B cell (primary cell): ENCODE results near the gene RPL27. TPM values are rescaled to one million over a fixed set of nuclear protein-coding genes. Genes with fewer than 3 reads are reported as not detected.

Experiments used
- ATAC-seq: fragments of 200-7000 bp; cut with Tn5 transposase; one replicate; pipeline ENCODE4 v1.10.0; 2021; ENCODE audit warnings: low read depth, mild to moderate bottlenecking, moderate number of reproducible peaks, moderate library complexity
- CTCF ChIA-PET: fragments of 350-600 bp; sonication (Branson Sonifier 250); formaldehyde crosslinking; loops from one replicate; lab custom pipeline; 2021; ENCODE audit warnings: antibody characterized with exemption, inconsistent platforms; lab: Charles Lee
- POLR2A ChIA-PET: fragments of 350-600 bp; sonication (Branson Sonifier 250); formaldehyde crosslinking; loops from one replicate; lab custom pipeline; 2021; ENCODE audit warnings: antibody characterized with exemption; lab: Charles Lee
- DNase-seq: peaks from one replicate; pipeline ENCODE4 v3.0.0; 2013
- H2AFZ ChIP-seq: 2 replicates; pipeline ENCODE4 v1.6.1; 2012; ENCODE audit warnings: mild to moderate bottlenecking, low read depth, low read length; ENCODE audit not compliant: insufficient read depth, poor library complexity, severe bottlenecking
- H3K27ac ChIP-seq, 2 donors: 1 replicate in 1 of 2; 2 replicates in 1 of 2; pipeline ENCODE4 v1.5.1; 2012 to 2013; ENCODE audit warnings: low read length in 2 of 2, mild to moderate bottlenecking in 2 of 2, moderate library complexity in 1 of 2
- H3K27me3 ChIP-seq, 4 experiments: fragments of 200-600 bp in 1 of 4; sonication (generic) in 1 of 4; replicated peaks in 1 of 4; 1 replicate in 2 of 4; 2 replicates in 2 of 4; pipeline versions ENCODE4 v1.6.1 to v1.7.0; 2013 to 2016; ENCODE audit warnings: low read length in 3 of 4, mild to moderate bottlenecking in 2 of 4, mixed read lengths in 1 of 4, moderate library complexity in 1 of 4; ENCODE audit not compliant: insufficient read depth in 4 of 4, control insufficient read depth in 3 of 4; ENCODE audit errors: control extremely low read depth in 1 of 4
- H3K36me3 ChIP-seq, 2 experiments: replicated peaks in 1 of 2; 1 replicate in 1 of 2; 2 replicates in 1 of 2; pipeline versions ENCODE4 v1.6.1 to v1.7.1; 2013; ENCODE audit warnings: low read length in 1 of 2; ENCODE audit not compliant: insufficient read depth in 2 of 2, control insufficient read depth in 1 of 2; ENCODE audit errors: control extremely low read depth in 1 of 2, extremely low read depth in 1 of 2
- H3K4me1 ChIP-seq, 2 donors: fragments of 200-600 bp in 1 of 2; sonication (generic) in 1 of 2; 1 replicate in 1 of 2; 2 replicates in 1 of 2; pipeline versions ENCODE4 v1.5.1 to v1.6.1; 2013 to 2017; ENCODE audit warnings: low read length in 2 of 2; ENCODE audit not compliant: control insufficient read depth in 2 of 2, insufficient read depth in 2 of 2
- H3K4me2 ChIP-seq: replicated peaks from 2 replicates; pipeline ENCODE3; 2012; ENCODE audit warnings: mild to moderate bottlenecking, low read depth, low read length; ENCODE audit not compliant: poor library complexity, severe bottlenecking
- H3K4me3 ChIP-seq, 5 experiments: fragments of 200-600 bp in 1 of 5; sonication (generic) in 1 of 5; 1 replicate in 3 of 5; 2 replicates in 2 of 5; pipeline versions ENCODE4 v1.5.1 to v1.7.0; 2011 to 2016; ENCODE audit warnings: low read length in 4 of 5, mild to moderate bottlenecking in 4 of 5, low read depth in 2 of 5, control low read depth in 1 of 5, moderate library complexity in 1 of 5; ENCODE audit not compliant: insufficient read depth in 1 of 5; ENCODE audit errors: control extremely low read depth in 1 of 5, extremely low read depth in 1 of 5
- H3K79me2 ChIP-seq: fragments of 200-600 bp; sonication (generic); one replicate; pipeline ENCODE4 v1.6.0; 2016; ENCODE audit warnings: low read length; ENCODE audit not compliant: control insufficient read depth, insufficient read depth
- H3K9ac ChIP-seq: fragments of 200-600 bp; sonication (generic); 2 replicates; pipeline ENCODE4 v1.6.1; 2017; ENCODE audit warnings: mild to moderate bottlenecking, low read length, moderate library complexity
- H3K9me3 ChIP-seq, 3 donors: one replicate each; pipeline versions ENCODE4 v1.6.1 to v1.7.1; 2013; ENCODE audit warnings: low read length in 2 of 3; ENCODE audit not compliant: control insufficient read depth in 2 of 3, insufficient read depth in 1 of 3; ENCODE audit errors: control extremely low read depth in 1 of 3
- H4K20me1 ChIP-seq: 2 replicates; pipeline ENCODE4 v1.6.0; 2012; ENCODE audit warnings: mild to moderate bottlenecking, low read length; ENCODE audit not compliant: insufficient read depth, control insufficient read depth, poor library complexity, severe bottlenecking
- H3K27ac Mint-ChIP-seq: one replicate; pipeline ENCODE4 v1.8.0; 2021; ENCODE audit warnings: mixed read lengths
- H3K27me3 Mint-ChIP-seq: one replicate; pipeline ENCODE4 v1.8.0; 2021; ENCODE audit warnings: mixed read lengths
- H3K4me1 Mint-ChIP-seq: one replicate; pipeline ENCODE4 v1.8.0; 2021; ENCODE audit warnings: mixed read lengths
- H3K4me3 Mint-ChIP-seq: one replicate; pipeline ENCODE4 v1.8.0; 2021; ENCODE audit warnings: mixed read lengths
- H3K9me3 Mint-ChIP-seq: one replicate; pipeline ENCODE4 v1.8.0; 2022; ENCODE audit warnings: mixed read lengths; ENCODE audit not compliant: insufficient read depth
- CTCF ChIP-seq: fragments of 200-600 bp; IDR thresholded peaks from one replicate; pipeline ENCODE4 v1.8.0; 2022; ENCODE audit warnings: antibody characterized with exemption, mild to moderate bottlenecking
- EZH2 ChIP-seq: IDR thresholded peaks from 2 replicates; pipeline ENCODE4 v1.6.1; 2012; ENCODE audit warnings: borderline replicate concordance, low read depth, mild to moderate bottlenecking, moderate library complexity, low read length; ENCODE audit not compliant: insufficient read depth, poor library complexity, severe bottlenecking
- WGBS: methylation state at CpG from one replicate; pipeline ENCODE4 v1.1.5; 2013; ENCODE audit warnings: missing lambda C conversion rate; ENCODE audit not compliant: insufficient coverage; 5-methylcytosine and 5-hydroxymethylcytosine counted together
- intact Hi-C: fragments of 100-400 bp; cut with micrococcal nuclease; formaldehyde crosslinking; loops from one replicate; pipeline ENCODE4 v1.10.0; 2022
- polyA plus RNA-seq: library from polyadenylated mRNA; depleted of rRNA; stranded (reverse); fragments of >200 nt; gene quantifications from 2 replicates; pipeline ENCODE4 v1.2.3, GENCODE V29; 2012
- total RNA-seq, 2 donors: library from RNA; stranded (reverse); fragments of 120-200 nt in 1 of 2; gene quantifications; 1 replicate in 1 of 2; 2 replicates in 1 of 2; pipeline versions ENCODE4 v1.2.3 to v1.2.4, GENCODE V29; 2013 to 2022

The RPL27 gene
- total and polyA plus RNA-seq, 2 donors (not counting 1 experiment from before 2014, with no cell fraction given) = 1,087 to 3,493 TPM

DNA sequence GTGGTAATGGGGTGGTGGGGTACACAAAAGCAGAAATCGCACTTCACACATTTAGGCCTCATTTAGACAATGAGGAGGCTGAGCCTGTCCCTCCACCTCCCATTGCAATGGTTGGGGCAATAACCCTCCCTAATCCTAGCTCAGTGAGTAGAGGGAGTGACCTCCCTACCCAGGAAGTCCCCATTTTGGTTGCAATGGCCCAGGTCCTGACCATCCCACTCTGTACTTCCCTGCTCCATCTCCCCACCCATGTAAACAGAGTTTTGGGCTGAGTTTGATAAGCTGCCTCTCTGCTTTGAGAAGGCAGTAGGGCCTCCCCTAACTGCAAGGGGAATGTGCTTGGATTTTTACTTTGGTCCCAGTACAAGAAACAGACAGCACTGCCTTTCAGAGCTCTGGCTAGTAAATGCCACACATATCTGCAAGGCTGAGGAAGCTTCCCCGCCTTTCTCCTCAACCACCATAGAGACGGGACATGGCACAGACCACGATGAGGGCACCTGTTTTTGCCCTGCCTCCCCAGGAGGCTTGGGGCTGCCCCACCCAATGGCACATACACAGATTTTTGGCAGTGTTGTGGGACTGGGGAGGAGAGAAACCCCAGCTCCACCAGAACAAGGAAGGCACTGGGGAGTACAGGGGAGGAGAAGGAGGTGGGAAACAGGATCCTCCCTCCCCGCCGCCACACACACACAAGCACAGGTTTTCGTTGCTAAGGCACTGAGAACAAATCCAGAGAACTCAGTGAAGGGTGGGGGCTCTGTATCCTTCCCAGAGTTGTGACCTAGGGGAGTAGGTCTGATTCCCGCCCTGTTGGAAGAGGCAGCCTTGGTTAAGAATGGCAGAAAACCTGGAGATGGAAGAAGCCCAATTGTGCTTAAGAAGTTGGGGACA lies 16.7 kb downstream of the RPL27 start:
- DNase-seq (peak; percentile 2), ATAC-seq (no peak)
- intact Hi-C loops = no loop called here
- Histone ChIP-seq H3K27ac (no peak overlapping the region), H3K9ac (no peak overlapping the region), H4K20me1 (no peaks in the 10 kb centered on the region), H3K36me3 (peaks cover 0 to 26% of the 10 kb centered on the region in 2 experiments), H3K79me2 (peaks cover 9% of the 10 kb centered on the region), H2AFZ (no peak overlapping the region), H3K9me3 (no peaks in the 10 kb centered on the region), H3K4me1 (no peaks in the 10 kb centered on the region), H3K4me3 (no peak overlapping the region), H3K4me2 (no peak overlapping the region), H3K27me3 (no peaks in the 10 kb centered on the region)
- Mint-ChIP-seq H3K4me3 (no peak overlapping the region), H3K27ac (no peak overlapping the region), H3K27me3 (no peaks in the 10 kb centered on the region), H3K9me3 (no peaks in the 10 kb centered on the region), H3K4me1 (peaks cover 14% of the 10 kb centered on the region)
- 100% methylated on average over 1 of the region's 8 CpGs for WGBS
- TF ChIP-seq EZH2 (no peak), CTCF (no peak)
- CTCF ChIA-PET = no interaction called here
- POLR2A ChIA-PET = no interaction called here

GRCh38 chr17:43015579-43015978 lies 17.4 kb downstream of the RPL27 start:
- no peaks in the 10 kb centered on the region for H3K27me3 ChIP-seq
- no peaks in the 10 kb centered on the region for H3K27me3 Mint-ChIP-seq
- intact Hi-C loops = no loop called here
- no peak overlapping the region for H3K4me3 ChIP-seq
- CTCF ChIA-PET = no interaction called here
- no peaks in the 10 kb centered on the region for H3K4me1 ChIP-seq
- H3K79me2 ChIP-seq = peaks cover 3% of the 10 kb centered on the region
- H3K4me1 Mint-ChIP-seq = peaks cover 14% of the 10 kb centered on the region
- no peak overlapping the region for H2AFZ ChIP-seq
- WGBS = 85% methylated on average over 9 of the region's 9 CpGs
- H3K4me3 Mint-ChIP-seq = no peak overlapping the region
- POLR2A ChIA-PET = no interaction called here
- ATAC-seq = no peak
- H3K36me3 ChIP-seq = peaks cover 0 to 26% of the 10 kb centered on the region in 2 experiments
- H3K9me3 ChIP-seq = no peaks in the 10 kb centered on the region
- H4K20me1 ChIP-seq = no peaks in the 10 kb centered on the region
- peak; percentile 5 for DNase-seq
- no peaks in the 10 kb centered on the region for H3K9me3 Mint-ChIP-seq
- no peak overlapping the region for H3K9ac ChIP-seq
- no peak overlapping the region for H3K4me2 ChIP-seq
- H3K27ac Mint-ChIP-seq = no peak overlapping the region
- H3K27ac ChIP-seq = no peak overlapping the region
- TF ChIP-seq EZH2 (no peak), CTCF (no peak)
